ENCODE results near the gene BLM.

DNA sequence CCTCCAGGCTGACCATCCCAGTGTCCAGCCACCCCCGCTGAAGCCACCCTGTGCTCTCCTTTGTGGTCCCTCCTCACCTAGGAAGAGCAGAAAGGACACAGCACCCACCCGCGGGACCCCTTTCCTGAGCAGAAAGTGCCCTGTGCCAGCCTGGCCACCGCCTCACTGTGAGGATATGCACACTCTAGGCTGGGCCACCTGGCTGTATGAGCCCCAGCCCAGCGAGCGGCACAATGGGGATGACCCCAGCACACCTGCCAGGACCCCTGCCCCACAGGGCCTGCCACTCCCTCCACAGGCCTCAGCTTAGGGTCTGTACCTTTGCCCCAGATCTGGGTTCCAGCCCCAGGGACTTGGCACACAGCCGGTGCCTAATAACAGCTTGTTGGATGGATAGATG is 103.3 kb downstream of the BLM start:
- no peak for TF ChIP-seq EZH2 (IDR thresholded peaks at IDR 0.05; ENCODE audit: borderline replicate concordance, low read length)
- TF ChIP-seq, protein P1, sequence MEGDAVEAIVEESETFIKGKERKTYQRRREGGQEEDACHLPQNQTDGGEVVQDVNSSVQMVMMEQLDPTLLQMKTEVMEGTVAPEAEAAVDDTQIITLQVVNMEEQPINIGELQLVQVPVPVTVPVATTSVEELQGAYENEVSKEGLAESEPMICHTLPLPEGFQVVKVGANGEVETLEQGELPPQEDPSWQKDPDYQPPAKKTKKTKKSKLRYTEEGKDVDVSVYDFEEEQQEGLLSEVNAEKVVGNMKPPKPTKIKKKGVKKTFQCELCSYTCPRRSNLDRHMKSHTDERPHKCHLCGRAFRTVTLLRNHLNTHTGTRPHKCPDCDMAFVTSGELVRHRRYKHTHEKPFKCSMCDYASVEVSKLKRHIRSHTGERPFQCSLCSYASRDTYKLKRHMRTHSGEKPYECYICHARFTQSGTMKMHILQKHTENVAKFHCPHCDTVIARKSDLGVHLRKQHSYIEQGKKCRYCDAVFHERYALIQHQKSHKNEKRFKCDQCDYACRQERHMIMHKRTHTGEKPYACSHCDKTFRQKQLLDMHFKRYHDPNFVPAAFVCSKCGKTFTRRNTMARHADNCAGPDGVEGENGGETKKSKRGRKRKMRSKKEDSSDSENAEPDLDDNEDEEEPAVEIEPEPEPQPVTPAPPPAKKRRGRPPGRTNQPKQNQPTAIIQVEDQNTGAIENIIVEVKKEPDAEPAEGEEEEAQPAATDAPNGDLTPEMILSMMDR (conservative IDR thresholded peaks at IDR 0.05 in 1 of 2, IDR thresholded peaks at IDR 0.05 in 1 of 2; ENCODE audit: extremely low read depth in 1 of 2, insufficient read depth in 1 of 2, low read depth in 1 of 2, low read length in 2 of 2): no peak
